D721Med (cell line): ENCODE measurements around the gene MTHFD1L.

Experiments
- DNase-seq: peaks from one replicate; pipeline ENCODE4 v3.0.0; 2011; ENCODE audit warnings: low spot score; ENCODE audit not compliant: insufficient read length
- FAIRE-seq: peaks from 2 replicates; lab custom pipeline; 2011; peaks lifted over from hg19 to GRCh38; lab: Jason Lieb, UNC
- CTCF ChIP-seq: IDR thresholded peaks from 2 replicates; pipeline ENCODE4 v1.5.1; 2012; ENCODE audit warnings: mild to moderate bottlenecking, control low read depth; ENCODE audit not compliant: insufficient read depth; ENCODE audit errors: missing control alignments

Gene MTHFD1L

GRCh38 chr6:150962436-150962835 lies 96.9 kb downstream of the MTHFD1L start:
- DNase-seq = no peak
- FAIRE-seq = no peak
- no peak for TF ChIP-seq CTCF

GRCh38 chr6:150964765-150965164 lies 99.3 kb downstream of the MTHFD1L start:
- FAIRE-seq = no peak
- no peak for TF ChIP-seq CTCF
- DNase-seq = no peak

- FAIRE-seq (no peak), DNase-seq (no peak)
- no peak for TF ChIP-seq CTCF
Observed at GRCh38 chr6:150966786-150967185, 101.3 kb downstream of the MTHFD1L start.

- no peak for TF ChIP-seq CTCF
- DNase-seq (no peak), FAIRE-seq (no peak)
Observed at GRCh38 chr6:150967381-150967780, 101.9 kb downstream of the MTHFD1L start.

- TF ChIP-seq CTCF = no peak
- no peak for FAIRE-seq
Observed at GRCh38 chr6:150967910-150968309, 102.4 kb downstream of the MTHFD1L start.

GRCh38 chr6:150969901-150970300 lies 104.4 kb downstream of the MTHFD1L start:
- no peak for TF ChIP-seq CTCF
- FAIRE-seq (no peak), DNase-seq (no peak)

More at GRCh38 chr6:150967910-150968309, 102.4 kb downstream of the MTHFD1L start:
- DNase-seq = no peak

- no peak for DNase-seq
Observed at GRCh38 chr6:150971219-150971618, 105.7 kb downstream of the MTHFD1L start.

More at GRCh38 chr6:150971219-150971618, 105.7 kb downstream of the MTHFD1L start:
- no peak for FAIRE-seq
- no peak for TF ChIP-seq CTCF
